HepG2 (cell line): ENCODE measurements around the gene CSNK2A1. TPM values are rescaled to one million over a fixed set of nuclear protein-coding genes. Genes with fewer than 3 reads are reported as not detected.
A peak's percentile ranks its signal among the peaks of the same experiment; 100 is the strongest.

Experiments
- GATAD2A ChIP-seq: IDR thresholded peaks from 2 replicates; pipeline ENCODE4 v1.6.1; 2016
- ZNF20 ChIP-seq: sonication (generic); formaldehyde crosslinking; IDR thresholded peaks from 2 replicates; pipeline ENCODE4 v1.4.0; 2020; ENCODE audit warnings: mild to moderate bottlenecking, moderate library complexity, missing genetic modification reagents
- polyA plus RNA-seq, 8 experiments: library from polyadenylated mRNA; depleted of rRNA in 3 of 8; stranded (reverse) in 7 of 8; unstranded in 1 of 8; fragments of >200 nt; fragmentation: Illumina TruSeq in 4 of 8; extraction: Trizol in 4 of 8; gene quantifications; 2 replicates each; pipeline versions ENCODE4 v1.2.1 to v1.2.3, GENCODE V29; 2011 to 2016; ENCODE audit warnings: low read depth in 4 of 8, missing spikeins in 1 of 8, mixed read lengths in 1 of 8; ENCODE audit not compliant: insufficient read depth in 1 of 8
- total RNA-seq, 5 experiments: library from RNA; depleted of rRNA; stranded (reverse); fragments of >200 nt; fragmentation: Illumina TruSeq; extraction: Trizol; gene quantifications; 2 replicates each; pipeline ENCODE4 v1.2.3, GENCODE V29; 2016; ENCODE audit warnings: low read depth in 1 of 5
- TF ChIP-seq, protein P1 (sequence below): IDR thresholded peaks from 2 replicates; pipeline ENCODE4 v1.4.0; 2020; ENCODE audit warnings: mild to moderate bottlenecking, missing genetic modification reagents
- TF ChIP-seq, protein P2 (sequence below): fragments of 450-650 bp; IDR thresholded peaks from 2 replicates; pipeline ENCODE4 v1.6.1; 2016
- TF ChIP-seq, protein P3 (sequence below): IDR thresholded peaks from 2 replicates; pipeline ENCODE4 v1.6.1; 2012; ENCODE audit warnings: inconsistent platforms

The CSNK2A1 gene
- total and polyA plus RNA-seq, 2 of the 13 experiments (the other 11 are each of a cell fraction or from before 2014, with no cell fraction given) = 153 to 231 TPM

DNA sequence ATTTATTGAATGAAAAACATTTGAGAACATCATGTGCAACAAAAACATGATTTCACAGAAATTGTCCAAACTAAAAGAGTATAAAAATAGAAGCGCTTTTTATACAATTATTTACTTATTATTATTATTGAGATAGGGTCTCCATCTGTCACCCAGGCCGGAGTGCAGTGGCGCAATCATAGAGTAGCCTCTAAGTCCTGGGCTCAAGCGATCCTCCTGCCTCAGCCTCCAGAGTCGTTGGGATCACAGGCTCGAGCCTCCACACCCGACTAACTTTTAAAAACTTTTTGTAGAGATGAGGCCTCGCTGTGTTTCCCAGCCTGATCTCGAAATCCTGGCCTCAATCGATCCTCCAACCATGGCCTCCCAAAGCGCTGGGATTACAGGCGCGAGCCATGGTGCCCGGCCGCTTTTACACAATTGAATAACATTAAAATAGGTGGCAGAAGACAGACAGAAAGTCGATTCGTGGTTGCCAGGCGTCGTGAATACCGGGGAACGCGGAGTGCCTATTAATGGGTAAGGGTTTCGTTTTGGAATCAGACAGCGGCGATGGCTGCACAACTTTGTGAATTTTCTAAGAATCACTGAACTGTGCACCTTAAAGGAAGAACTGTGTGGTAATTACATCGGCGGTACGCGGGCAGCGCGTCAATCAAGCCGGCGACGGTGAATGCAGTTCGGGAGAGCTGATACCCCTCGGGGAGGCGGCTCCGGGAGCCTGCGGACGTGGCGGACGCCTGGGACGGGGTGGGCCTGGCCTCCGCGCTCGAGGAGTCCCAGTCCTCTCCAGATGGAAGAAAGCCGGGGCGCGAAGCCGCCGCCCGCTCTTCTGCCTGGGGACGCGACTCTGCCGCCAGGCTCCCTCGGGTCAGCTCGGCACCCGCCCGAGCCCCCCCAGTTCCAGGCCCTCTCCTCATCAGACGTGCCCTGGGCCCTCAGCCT lies 82.1 kb downstream of the CSNK2A1 start (continued):
- TF ChIP-seq, protein P1, sequence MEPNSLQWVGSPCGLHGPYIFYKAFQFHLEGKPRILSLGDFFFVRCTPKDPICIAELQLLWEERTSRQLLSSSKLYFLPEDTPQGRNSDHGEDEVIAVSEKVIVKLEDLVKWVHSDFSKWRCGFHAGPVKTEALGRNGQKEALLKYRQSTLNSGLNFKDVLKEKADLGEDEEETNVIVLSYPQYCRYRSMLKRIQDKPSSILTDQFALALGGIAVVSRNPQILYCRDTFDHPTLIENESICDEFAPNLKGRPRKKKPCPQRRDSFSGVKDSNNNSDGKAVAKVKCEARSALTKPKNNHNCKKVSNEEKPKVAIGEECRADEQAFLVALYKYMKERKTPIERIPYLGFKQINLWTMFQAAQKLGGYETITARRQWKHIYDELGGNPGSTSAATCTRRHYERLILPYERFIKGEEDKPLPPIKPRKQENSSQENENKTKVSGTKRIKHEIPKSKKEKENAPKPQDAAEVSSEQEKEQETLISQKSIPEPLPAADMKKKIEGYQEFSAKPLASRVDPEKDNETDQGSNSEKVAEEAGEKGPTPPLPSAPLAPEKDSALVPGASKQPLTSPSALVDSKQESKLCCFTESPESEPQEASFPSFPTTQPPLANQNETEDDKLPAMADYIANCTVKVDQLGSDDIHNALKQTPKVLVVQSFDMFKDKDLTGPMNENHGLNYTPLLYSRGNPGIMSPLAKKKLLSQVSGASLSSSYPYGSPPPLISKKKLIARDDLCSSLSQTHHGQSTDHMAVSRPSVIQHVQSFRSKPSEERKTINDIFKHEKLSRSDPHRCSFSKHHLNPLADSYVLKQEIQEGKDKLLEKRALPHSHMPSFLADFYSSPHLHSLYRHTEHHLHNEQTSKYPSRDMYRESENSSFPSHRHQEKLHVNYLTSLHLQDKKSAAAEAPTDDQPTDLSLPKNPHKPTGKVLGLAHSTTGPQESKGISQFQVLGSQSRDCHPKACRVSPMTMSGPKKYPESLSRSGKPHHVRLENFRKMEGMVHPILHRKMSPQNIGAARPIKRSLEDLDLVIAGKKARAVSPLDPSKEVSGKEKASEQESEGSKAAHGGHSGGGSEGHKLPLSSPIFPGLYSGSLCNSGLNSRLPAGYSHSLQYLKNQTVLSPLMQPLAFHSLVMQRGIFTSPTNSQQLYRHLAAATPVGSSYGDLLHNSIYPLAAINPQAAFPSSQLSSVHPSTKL = 0 out of 2 replicates have a peak, but pooled peaks have one; percentile 17
- TF ChIP-seq GATAD2A (CRISPR knock-in tag) = no peak
- peak; percentile 30; the same call in 1 of the 2 replicates for TF ChIP-seq ZNF20 (CRISPR knock-in tag)
- TF ChIP-seq, protein P2, sequence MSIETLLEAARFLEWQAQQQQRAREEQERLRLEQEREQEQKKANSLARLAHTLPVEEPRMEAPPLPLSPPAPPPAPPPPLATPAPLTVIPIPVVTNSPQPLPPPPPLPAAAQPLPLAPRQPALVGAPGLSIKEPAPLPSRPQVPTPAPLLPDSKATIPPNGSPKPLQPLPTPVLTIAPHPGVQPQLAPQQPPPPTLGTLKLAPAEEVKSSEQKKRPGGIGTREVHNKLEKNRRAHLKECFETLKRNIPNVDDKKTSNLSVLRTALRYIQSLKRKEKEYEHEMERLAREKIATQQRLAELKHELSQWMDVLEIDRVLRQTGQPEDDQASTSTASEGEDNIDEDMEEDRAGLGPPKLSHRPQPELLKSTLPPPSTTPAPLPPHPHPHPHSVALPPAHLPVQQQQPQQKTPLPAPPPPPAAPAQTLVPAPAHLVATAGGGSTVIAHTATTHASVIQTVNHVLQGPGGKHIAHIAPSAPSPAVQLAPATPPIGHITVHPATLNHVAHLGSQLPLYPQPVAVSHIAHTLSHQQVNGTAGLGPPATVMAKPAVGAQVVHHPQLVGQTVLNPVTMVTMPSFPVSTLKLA = no peak
- TF ChIP-seq, protein P3, sequence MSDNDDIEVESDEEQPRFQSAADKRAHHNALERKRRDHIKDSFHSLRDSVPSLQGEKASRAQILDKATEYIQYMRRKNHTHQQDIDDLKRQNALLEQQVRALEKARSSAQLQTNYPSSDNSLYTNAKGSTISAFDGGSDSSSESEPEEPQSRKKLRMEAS = no peak; the same call in 1 of the 2 replicates
